HG03039 (cell line): Measurements from ENCODE around the gene THAP10.

Experiments
- ATAC-seq: cut with Tn5 transposase; IDR thresholded peaks from one replicate; pipeline ENCODE4 v1.9.1; 2021; ENCODE audit warnings: mild to moderate bottlenecking, moderate library complexity; ENCODE audit not compliant: unreplicated experiment

Gene THAP10

DNA sequence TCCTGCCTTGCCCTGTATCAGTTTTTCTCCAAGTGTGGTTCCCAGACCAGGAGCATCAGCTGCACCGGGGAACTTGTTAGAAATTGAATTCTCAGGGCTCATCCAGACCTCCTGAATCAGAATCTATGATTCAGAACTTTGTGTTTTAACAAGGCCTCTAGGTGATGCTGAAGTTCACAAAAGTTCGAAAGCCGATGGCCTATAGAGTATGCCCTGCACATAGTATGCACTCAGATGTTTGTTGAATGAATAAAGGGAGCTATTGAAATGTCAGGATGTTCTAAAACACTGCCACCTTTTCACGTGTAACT, 37.6 kb downstream of the THAP10 start:
- no peak for ATAC-seq

DNA sequence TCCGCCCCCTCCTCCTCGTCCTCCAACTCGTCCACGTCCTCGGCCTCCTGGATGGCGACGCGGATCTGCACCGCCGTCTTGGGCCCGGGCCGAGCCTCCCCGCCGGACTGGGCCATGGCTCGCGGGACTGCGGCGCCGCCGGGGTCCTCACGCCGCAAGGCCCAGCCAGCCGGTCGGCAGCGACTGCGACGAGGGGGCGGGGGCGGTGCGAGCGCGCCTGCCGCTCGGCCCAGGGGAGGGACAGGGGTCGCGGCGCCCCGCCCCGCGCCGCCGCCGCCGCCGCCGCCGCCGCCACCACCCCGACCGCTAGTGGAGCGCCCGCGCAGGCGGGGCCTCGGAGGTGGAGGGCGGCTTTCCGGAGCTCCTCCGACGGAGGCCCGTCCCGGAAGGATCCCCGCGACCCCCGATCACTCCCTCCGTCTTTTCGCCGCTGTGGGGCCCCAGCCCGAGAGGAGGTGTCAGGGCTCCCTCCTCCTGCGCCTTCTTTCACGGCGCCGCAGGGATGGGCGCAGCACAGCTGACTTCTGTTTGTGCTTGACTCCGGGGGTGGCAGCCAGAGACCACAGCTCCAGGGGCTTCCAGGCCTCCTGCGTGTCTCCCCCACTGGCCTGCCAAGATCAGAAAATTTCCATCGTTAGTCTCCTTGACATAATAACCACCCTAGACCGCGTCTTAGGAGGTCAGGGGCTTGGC, 38.1 kb downstream of the THAP10 start, which contains the start of gene LARP6:
LARP6 (minus strand) TSS at position 185 of the 693 bp plus-strand sequence; CDS start at position 116, 69 bp downstream.
- no peak for ATAC-seq

DNA sequence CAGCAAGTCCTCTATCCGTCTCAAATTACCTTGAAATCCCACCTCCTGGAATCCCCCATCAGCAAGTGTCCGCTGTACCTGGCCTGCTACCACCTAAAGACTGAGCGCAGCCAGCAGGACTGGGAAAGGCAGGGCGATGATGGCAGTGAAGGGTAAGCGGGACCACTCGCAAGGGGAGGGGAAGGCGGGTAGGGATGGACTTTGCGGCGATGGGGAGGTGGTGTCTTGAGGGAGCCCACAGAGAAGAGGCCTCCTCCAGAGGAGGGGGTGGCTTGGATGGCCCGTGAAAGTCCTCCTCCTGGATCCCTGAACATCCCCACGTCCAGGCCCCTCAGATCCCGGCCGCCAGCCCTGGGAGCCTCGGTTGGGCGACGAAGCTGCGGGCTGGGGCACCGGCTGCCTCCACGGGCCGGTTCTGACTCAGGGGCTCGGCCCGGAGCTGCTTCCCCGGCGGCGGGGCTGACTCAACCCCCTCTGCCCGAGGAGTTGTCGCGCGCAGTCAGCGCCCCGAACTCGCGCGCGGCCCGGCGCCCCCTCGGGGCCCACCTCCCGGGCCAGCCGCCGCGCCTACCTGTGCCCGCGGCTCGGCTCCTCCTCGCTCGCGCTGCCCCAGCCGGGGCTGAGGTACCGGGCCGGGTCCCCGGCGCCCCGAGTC, 38.8 kb downstream of the THAP10 start:
- no peak for ATAC-seq

GRCh38 chr15:70852501-70853317, 39.5 kb downstream of the THAP10 start:
- no peak for ATAC-seq

DNA sequence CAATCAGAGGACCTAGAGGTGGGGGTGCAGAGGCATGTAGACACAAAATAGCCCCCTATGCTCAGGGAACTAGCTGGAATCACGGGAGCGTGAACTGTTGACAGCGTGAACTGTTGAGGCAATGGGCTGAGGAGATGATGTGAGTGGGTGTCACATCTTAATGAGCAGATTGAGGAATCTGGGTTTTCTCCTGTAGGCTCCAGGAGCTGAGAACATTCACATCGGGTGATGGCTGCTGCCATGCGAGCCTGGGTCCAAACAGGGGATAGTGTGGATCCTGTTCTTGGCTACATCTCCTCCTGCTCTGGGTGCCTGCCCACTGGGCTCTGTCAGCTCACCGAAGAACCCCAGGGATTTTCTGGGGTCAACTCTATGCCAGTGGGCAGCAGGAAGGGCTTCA, 40.3 kb downstream of the THAP10 start:
- ATAC-seq: no peak

DNA sequence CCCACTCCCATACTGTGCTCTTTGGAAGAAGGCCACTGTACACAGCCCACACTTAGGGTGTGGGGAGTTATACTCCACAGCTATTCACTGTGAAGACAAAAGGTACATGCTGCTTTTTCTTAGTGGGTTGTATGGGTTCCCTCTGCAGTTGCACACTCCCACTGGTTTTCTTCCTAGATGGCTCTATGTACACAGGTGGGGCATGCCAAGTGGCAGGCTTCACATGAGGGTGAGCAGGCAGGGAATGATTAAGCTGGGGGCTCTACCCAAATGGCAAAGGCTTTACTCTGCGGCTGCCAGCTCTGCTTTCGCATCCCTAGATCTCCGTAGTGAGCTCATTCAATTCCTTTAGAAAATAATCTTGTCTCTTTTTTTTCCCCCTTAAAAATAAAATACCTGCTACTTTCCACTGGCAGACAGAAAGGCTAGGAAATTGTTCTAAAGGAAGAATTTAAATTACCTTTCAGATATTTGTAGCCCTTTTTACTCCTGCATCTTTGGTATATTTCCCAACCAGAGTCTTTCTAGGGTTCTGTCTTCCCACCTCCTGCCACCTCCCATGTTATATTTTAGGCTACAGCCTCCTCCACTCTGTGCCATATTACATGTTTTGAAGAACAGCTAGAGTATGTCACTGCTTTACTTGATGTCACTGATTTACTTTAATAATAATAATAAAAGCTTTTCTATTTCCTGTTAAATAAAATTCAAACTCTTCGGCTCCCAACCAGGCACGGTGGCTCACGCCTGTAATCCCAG, 46.5 kb downstream of the THAP10 start:
- no peak for ATAC-seq

- no peak for ATAC-seq
These were observed 54.8 kb downstream of the THAP10 start for GRCh38 chr15:70837476-70837875.

DNA sequence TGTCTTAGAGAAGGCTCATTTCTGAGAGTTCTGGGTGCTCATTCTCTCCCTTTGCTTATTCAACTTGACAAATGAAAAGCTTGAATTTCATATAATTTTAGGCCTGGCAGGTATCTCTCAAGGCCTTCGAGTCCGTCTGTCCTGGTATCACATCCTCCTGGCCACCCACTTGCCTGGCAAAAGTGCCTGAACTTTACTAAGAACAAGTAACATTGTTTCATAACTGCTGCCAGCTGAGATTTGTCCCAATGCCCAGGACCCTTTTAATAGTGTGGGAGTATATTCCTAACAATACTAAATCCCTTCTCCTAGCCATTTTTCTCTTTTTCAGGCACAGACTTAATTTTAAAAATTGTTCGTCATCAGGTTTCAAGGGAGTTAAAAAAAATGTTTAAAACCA, 56.4 kb downstream of the THAP10 start:
- ATAC-seq: no peak

- ATAC-seq: no peak
These were observed 56.8 kb downstream of the THAP10 start for GRCh38 chr15:70835415-70835814.

GRCh38 chr15:70834999-70835398, 57.2 kb downstream of the THAP10 start:
- no peak for ATAC-seq

DNA sequence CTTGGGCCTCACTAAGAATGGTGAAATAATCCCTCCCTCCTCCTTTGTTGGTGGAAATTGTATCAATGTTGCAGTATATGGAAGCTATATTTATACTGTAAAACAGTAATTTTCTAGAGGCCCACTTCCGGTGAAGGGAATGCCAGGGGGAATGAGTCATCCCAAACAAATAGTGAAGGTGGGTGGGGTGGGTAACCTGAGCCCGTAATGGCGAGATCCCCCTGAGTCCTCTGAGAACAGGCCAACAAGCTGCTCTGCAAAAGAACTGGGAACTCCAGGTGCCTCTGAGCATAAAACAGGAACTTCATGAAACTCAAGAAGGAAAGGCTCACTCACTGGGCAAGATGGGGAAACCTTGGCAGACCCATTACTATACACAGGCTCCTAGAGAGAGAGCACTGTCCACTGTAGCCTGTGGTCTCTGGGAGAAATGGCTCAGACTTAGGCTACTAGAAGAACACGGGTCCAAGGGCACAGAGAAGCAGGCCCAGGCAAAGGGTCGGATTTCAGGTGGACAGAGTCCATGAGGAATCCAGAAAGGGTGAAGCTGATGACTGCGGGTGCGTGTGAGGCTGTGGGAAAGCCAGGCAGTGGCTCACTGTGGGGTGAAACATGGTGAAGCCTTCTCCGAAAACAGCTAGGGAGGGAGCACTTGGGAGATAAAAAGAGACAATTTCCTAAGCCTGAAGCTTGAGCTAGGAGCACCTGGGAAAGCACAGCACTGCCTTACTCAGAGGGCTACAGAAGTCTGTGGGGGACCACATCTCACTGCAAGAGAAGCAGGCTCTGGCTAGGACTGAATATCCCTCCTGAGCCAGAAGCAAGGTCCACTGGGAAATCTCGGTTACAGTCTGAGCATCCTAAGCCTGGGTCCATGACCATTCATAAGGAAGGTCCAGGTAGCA, 58.1 kb downstream of the THAP10 start:
- no peak for ATAC-seq

DNA sequence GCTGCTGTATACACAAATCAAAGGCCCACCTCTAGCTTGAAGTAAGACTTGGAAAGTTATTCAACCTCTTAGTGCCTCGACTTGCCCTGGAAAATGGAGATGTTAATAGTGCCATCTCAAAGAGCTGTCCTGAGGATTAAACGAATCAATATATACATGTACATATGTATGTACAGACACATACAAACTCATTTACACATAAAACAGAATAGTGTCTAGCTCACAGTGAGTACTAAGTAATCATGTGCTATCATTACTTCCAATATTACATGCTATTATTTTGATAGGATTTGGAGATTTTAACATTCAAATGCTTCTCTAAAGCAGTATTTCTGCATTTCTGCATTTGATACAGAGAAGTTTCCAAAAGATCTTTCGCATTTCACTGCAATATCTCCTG, 58.8 kb downstream of the THAP10 start:
- no peak for ATAC-seq

DNA sequence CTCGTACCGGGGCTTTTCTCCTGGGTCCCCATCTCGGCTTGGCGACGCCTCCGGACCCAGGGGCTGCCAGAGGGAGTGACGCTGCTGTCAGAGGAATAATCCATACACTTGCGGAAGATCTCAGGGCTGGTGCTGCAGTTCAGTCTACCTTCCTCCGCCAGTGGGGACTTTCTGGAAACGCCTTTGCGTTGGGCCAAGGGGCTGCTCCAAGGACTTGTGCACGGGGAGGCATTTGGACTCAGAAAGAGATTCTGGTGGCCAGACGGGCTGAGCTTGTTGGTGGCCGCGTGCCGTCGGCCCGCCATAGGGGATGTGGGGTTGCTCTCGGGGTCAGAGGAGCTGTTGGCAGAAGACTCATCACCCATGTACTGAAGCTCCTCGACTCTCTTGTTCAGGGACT, 60.1 kb downstream of the THAP10 start:
- no peak for ATAC-seq
